IMR-90 (cell line): ENCODE data around the gene CDK17. TPM values are rescaled to one million over a fixed set of nuclear protein-coding genes. Genes with fewer than 3 reads are reported as not detected.
"Not testable (repeated sequence)": the region's sequence is repeated elsewhere in the genome, so short reads cannot be mapped to it uniquely, and the experiment has no call there.

Source experiments
- ATAC-seq: fragments of 200-7000 bp; cut with Tn5 transposase; 2 replicates; pipeline ENCODE4 v1.9.1; 2020; ENCODE audit warnings: low read depth, mild to moderate bottlenecking, moderate library complexity
- BruUV-seq: library from RNA; stranded (reverse); fragments of 400-500 nt; replicated peaks from 2 replicates; lab custom pipeline; 2021; lab: Mats Ljungman, UMichigan
- CTCF ChIA-PET: fragments of 300-600 bp; formaldehyde crosslinking; extraction: SDS; loops from one replicate; lab custom pipeline; 2021; ENCODE audit warnings: antibody characterized with exemption; lab: Yijun Ruan, JAX
- POLR2A ChIA-PET: fragments of 300-600 bp; sonication (Branson Sonifier 250); formaldehyde crosslinking; loops from one replicate; lab custom pipeline; 2022; ENCODE audit warnings: antibody characterized with exemption; ENCODE audit not compliant: unreplicated experiment; lab: Charles Lee
- DNase-seq: peaks from one replicate; pipeline ENCODE4 v3.0.0; 2013
- H2AFZ ChIP-seq: replicated peaks from 2 replicates; pipeline ENCODE3; 2013; ENCODE audit warnings: low read length, mild to moderate bottlenecking; ENCODE audit not compliant: poor library complexity
- H2AK5ac ChIP-seq: 2 replicates; pipeline ENCODE4 v1.6.1; 2013; ENCODE audit warnings: low read depth, low read length, inconsistent platforms
- H2AK9ac ChIP-seq: replicated peaks from 2 replicates; pipeline ENCODE3; 2013; ENCODE audit warnings: mild to moderate bottlenecking, low read depth, low read length, moderate library complexity; ENCODE audit not compliant: poor library complexity
- H2BK120ac ChIP-seq: 2 replicates; pipeline ENCODE4 v1.6.1; 2013; ENCODE audit warnings: low read depth, low read length, inconsistent platforms
- H2BK15ac ChIP-seq: 3 replicates; pipeline ENCODE4 v1.6.1; 2013; ENCODE audit warnings: low read depth, low read length, inconsistent platforms
- H2BK20ac ChIP-seq: 2 replicates; pipeline ENCODE4 v1.6.1; 2013; ENCODE audit warnings: low read depth, mild to moderate bottlenecking, inconsistent platforms, low read length, moderate library complexity
- H2BK5ac ChIP-seq: 2 replicates; pipeline ENCODE4 v1.6.1; 2013; ENCODE audit warnings: mild to moderate bottlenecking, low read depth, low read length, inconsistent platforms; ENCODE audit not compliant: poor library complexity, severe bottlenecking
- H3K14ac ChIP-seq: replicated peaks from 2 replicates; pipeline ENCODE4 v1.6.1; 2013; ENCODE audit warnings: low read depth, low read length, inconsistent platforms
- H3K18ac ChIP-seq: 2 replicates; pipeline ENCODE4 v1.6.1; 2013; ENCODE audit warnings: low read depth, low read length, control low read depth
- H3K23ac ChIP-seq: 2 replicates; pipeline ENCODE4 v1.6.1; 2013; ENCODE audit warnings: low read depth, low read length, inconsistent platforms
- H3K27ac ChIP-seq: 2 replicates; pipeline ENCODE4 v1.5.1; 2013; ENCODE audit warnings: mild to moderate bottlenecking, control low read depth, low read length; ENCODE audit not compliant: insufficient read depth
- H3K27me3 ChIP-seq: 2 replicates; pipeline ENCODE4 v1.6.1; 2013; ENCODE audit warnings: low read length; ENCODE audit not compliant: control insufficient read depth, insufficient read depth
- H3K36me3 ChIP-seq: 2 replicates; pipeline ENCODE4 v1.6.1; 2013; ENCODE audit warnings: low read length, mixed read lengths; ENCODE audit not compliant: control insufficient read depth, insufficient read depth
- H3K4ac ChIP-seq: 2 replicates; pipeline ENCODE4 v1.6.1; 2013; ENCODE audit warnings: low read depth, low read length, inconsistent platforms
- H3K4me1 ChIP-seq: 2 replicates; pipeline ENCODE4 v1.6.1; 2013; ENCODE audit warnings: low read length, mixed read lengths; ENCODE audit not compliant: control insufficient read depth, insufficient read depth
- H3K4me2 ChIP-seq: 2 replicates; pipeline ENCODE4 v1.6.1; 2013; ENCODE audit warnings: low read depth, mild to moderate bottlenecking, control low read depth, low read length, moderate library complexity
- H3K4me3 ChIP-seq: 2 replicates; pipeline ENCODE4 v1.5.1; 2013; ENCODE audit warnings: low read depth, mild to moderate bottlenecking, control low read depth, low read length, moderate library complexity; ENCODE audit not compliant: insufficient read depth
- H3K56ac ChIP-seq: 2 replicates; pipeline ENCODE4 v1.6.1; 2013; ENCODE audit warnings: low read length, inconsistent platforms; ENCODE audit not compliant: insufficient read depth; ENCODE audit errors: extremely low read depth
- H3K79me1 ChIP-seq, 2 experiments: 2 replicates each; pipeline ENCODE4 v1.6.1; 2013; ENCODE audit warnings: low read length in 2 of 2, inconsistent platforms in 1 of 2, low read depth in 1 of 2
- H3K9ac ChIP-seq: 2 replicates; pipeline ENCODE4 v1.6.1; 2013; ENCODE audit warnings: low read depth, low read length, control low read depth
- H3K9me1 ChIP-seq: 2 replicates; pipeline ENCODE4 v1.6.1; 2013; ENCODE audit warnings: low read length, inconsistent platforms; ENCODE audit not compliant: insufficient read depth
- H3K9me3 ChIP-seq: 2 replicates; pipeline ENCODE4 v1.6.1; 2013; ENCODE audit warnings: low read length; ENCODE audit not compliant: control insufficient read depth, insufficient read depth
- H4K20me1 ChIP-seq: 2 replicates; pipeline ENCODE4 v1.6.1; 2013; ENCODE audit warnings: low read length, inconsistent platforms; ENCODE audit not compliant: insufficient read depth
- H4K5ac ChIP-seq: 2 replicates; pipeline ENCODE4 v1.6.1; 2013; ENCODE audit warnings: mild to moderate bottlenecking, low read depth, low read length, control low read depth
- H4K8ac ChIP-seq, 2 experiments: 2 replicates each; pipeline ENCODE4 v1.6.1; 2013; ENCODE audit warnings: low read depth in 2 of 2, low read length in 2 of 2, control low read depth in 1 of 2, inconsistent platforms in 1 of 2
- H4K91ac ChIP-seq: 2 replicates; pipeline ENCODE4 v1.6.1; 2013; ENCODE audit warnings: low read depth, low read length, inconsistent platforms; ENCODE audit not compliant: insufficient read depth
- WGBS, 2 experiments: methylation state at CpG; one replicate each; pipeline versions ENCODE4 v1.1.5 to v1.1.7; 2013; ENCODE audit warnings: missing lambda C conversion rate in 2 of 2; ENCODE audit not compliant: insufficient read length in 1 of 2; ENCODE audit errors: extremely low coverage in 2 of 2; 5-methylcytosine and 5-hydroxymethylcytosine counted together
- dilution Hi-C: fragments of 300-500 bp; cut with HindIII; formaldehyde crosslinking; loops from one replicate; pipeline ENCODE4 v1.14.3; 2018; ENCODE audit warnings: low sequenced_read_pairs; ENCODE audit not compliant: unreplicated experiment
- in situ Hi-C: fragments of 300-500 bp; cut with MboI; formaldehyde crosslinking; loops from 3 replicates; pipeline ENCODE4 v1.14.3; 2019; ENCODE audit warnings: low sequenced_read_pairs, inconsistent platforms, mixed read lengths
- intact Hi-C: fragments of 100-400 bp; cut with micrococcal nuclease; formaldehyde crosslinking; loops from 2 replicates; pipeline ENCODE4 v1.10.0; 2022
- polyA plus RNA-seq, 3 experiments: library from polyadenylated mRNA; depleted of rRNA; stranded (reverse); fragments of >200 nt; gene quantifications; 2 replicates each; pipeline ENCODE4 v1.2.3, GENCODE V29; 2012; ENCODE audit warnings: low replicate concordance in 1 of 3
- total RNA-seq: library from RNA; depleted of rRNA; stranded (reverse); fragments of >200 nt; gene quantifications from 2 replicates; pipeline ENCODE4 v1.2.3, GENCODE V29; 2012

The CDK17 gene
- total and polyA plus RNA-seq, 2 of the 4 experiments (the other 2 are of a cell fraction), result 14.5 to 50.2 TPM

- H4K5ac ChIP-seq, H4K20me1 ChIP-seq, H3K9ac ChIP-seq, H3K4me1 ChIP-seq, H3K9me1 ChIP-seq, H3K79me1 ChIP-seq, H3K36me3 ChIP-seq, H2AK9ac ChIP-seq, H3K27ac ChIP-seq, H2BK120ac ChIP-seq, H3K23ac ChIP-seq, H3K9me3 ChIP-seq, DNase-seq, H4K91ac ChIP-seq, H3K14ac ChIP-seq, dilution Hi-C loops, BruUV-seq, H3K4me2 ChIP-seq, H3K56ac ChIP-seq, H3K18ac ChIP-seq, H2BK15ac ChIP-seq, H2BK5ac ChIP-seq, POLR2A ChIA-PET, H2AK5ac ChIP-seq, intact Hi-C loops, H4K8ac ChIP-seq, ATAC-seq, H2AFZ ChIP-seq, H3K27me3 ChIP-seq, H3K4me3 ChIP-seq, in situ Hi-C loops, H3K4ac ChIP-seq, H2BK20ac ChIP-seq: not testable (repeated sequence)
- WGBS, 2 experiments, result no CpG with 5 or more reads among the region's 7 CpGs
- CTCF ChIA-PET, result interaction anchor here (0.7 kb wide), 1 partner anchor 17 kb away, joined by 4 read pairs; no protein-coding TSS in a partner anchor
Measured at GRCh38 chr12:96407429-96408097, 7.3 kb upstream of the CDK17 start.
